Chondrocyte (in vitro differentiated cells): Measurements from ENCODE around the gene AIFM1. TPM values are rescaled to one million over a fixed set of nuclear protein-coding genes. Genes with fewer than 3 reads are reported as not detected.

Experiments
- DNase-seq: peaks from one replicate; pipeline ENCODE4 v3.0.0; 2021; ENCODE audit warnings: mixed read lengths, low spot score
- H3K27ac Mint-ChIP-seq: one replicate; pipeline ENCODE4 v1.8.0; 2021; ENCODE audit warnings: mild to moderate bottlenecking, moderate library complexity, mixed read lengths; ENCODE audit not compliant: unreplicated experiment
- H3K27me3 Mint-ChIP-seq: 2 replicates; pipeline ENCODE4 v1.8.0; 2021; ENCODE audit warnings: low read depth, mixed read lengths
- H3K36me3 Mint-ChIP-seq: 2 replicates; pipeline ENCODE4 v1.8.0; 2021; ENCODE audit warnings: low read depth, mixed read lengths
- H3K4me1 Mint-ChIP-seq: 2 replicates; pipeline ENCODE4 v1.8.0; 2021; ENCODE audit warnings: low read depth, mild to moderate bottlenecking, mixed read lengths
- H3K4me3 Mint-ChIP-seq: one replicate; pipeline ENCODE4 v1.8.0; 2021; ENCODE audit warnings: mild to moderate bottlenecking, moderate library complexity, mixed read lengths; ENCODE audit not compliant: unreplicated experiment
- H3K9me3 Mint-ChIP-seq: 2 replicates; pipeline ENCODE4 v1.8.0; 2021; ENCODE audit warnings: low read depth, mixed read lengths
- CTCF ChIP-seq: fragments of 200-600 bp; sonication (generic); IDR thresholded peaks from 2 replicates; pipeline ENCODE4 v1.5.0; 2021; ENCODE audit warnings: antibody characterized with exemption, mild to moderate bottlenecking, moderate library complexity
- total RNA-seq: library from RNA; stranded (reverse); gene quantifications from 3 replicates; pipeline ENCODE4 v1.2.1, GENCODE V29; 2021

The AIFM1 gene
- total RNA-seq, 1 donor from 2014 or later: 29.2 TPM

GRCh38 chrX:130083656-130084382 lies 81.8 kb downstream of the AIFM1 start:
- no peak overlapping the region for H3K4me3 Mint-ChIP-seq
- peak overlapping the region; percentile 49 for H3K27ac Mint-ChIP-seq
- H3K36me3 Mint-ChIP-seq: no peaks in the 10 kb centered on the region
- no peak for DNase-seq
- H3K4me1 Mint-ChIP-seq: peaks cover 32% of the 10 kb centered on the region
- no peaks in the 10 kb centered on the region for H3K27me3 Mint-ChIP-seq
- no peaks in the 10 kb centered on the region for H3K9me3 Mint-ChIP-seq
- no peak for TF ChIP-seq CTCF

GRCh38 chrX:130083107-130083490 lies 82.5 kb downstream of the AIFM1 start:
- no peaks in the 10 kb centered on the region for H3K27me3 Mint-ChIP-seq
- no peak overlapping the region for H3K4me3 Mint-ChIP-seq
- H3K27ac Mint-ChIP-seq: peak overlapping the region; percentile 49
- no peaks in the 10 kb centered on the region for H3K9me3 Mint-ChIP-seq
- peaks cover 32% of the 10 kb centered on the region for H3K4me1 Mint-ChIP-seq
- H3K36me3 Mint-ChIP-seq: no peaks in the 10 kb centered on the region
- no peak for TF ChIP-seq CTCF
- no peak for DNase-seq

GRCh38 chrX:130082244-130083106 lies 83.2 kb downstream of the AIFM1 start:
- peaks cover 32% of the 10 kb centered on the region for H3K4me1 Mint-ChIP-seq
- no peaks in the 10 kb centered on the region for H3K36me3 Mint-ChIP-seq
- H3K27me3 Mint-ChIP-seq: no peaks in the 10 kb centered on the region
- H3K27ac Mint-ChIP-seq: peak overlapping the region; percentile 36
- no peak for TF ChIP-seq CTCF
- no peak overlapping the region for H3K4me3 Mint-ChIP-seq
- DNase-seq: no peak
- H3K9me3 Mint-ChIP-seq: no peaks in the 10 kb centered on the region

GRCh38 chrX:130081421-130082045 lies 84.1 kb downstream of the AIFM1 start:
- H3K27me3 Mint-ChIP-seq: no peaks in the 10 kb centered on the region
- H3K4me1 Mint-ChIP-seq: peaks cover 36% of the 10 kb centered on the region
- DNase-seq: no peak
- H3K4me3 Mint-ChIP-seq: no peak overlapping the region
- no peaks in the 10 kb centered on the region for H3K9me3 Mint-ChIP-seq
- no peaks in the 10 kb centered on the region for H3K36me3 Mint-ChIP-seq
- H3K27ac Mint-ChIP-seq: peak overlapping the region; percentile 74
- TF ChIP-seq CTCF: no peak

GRCh38 chrX:130080791-130081367 lies 84.8 kb downstream of the AIFM1 start:
- Mint-ChIP-seq H3K27me3 (no peaks in the 10 kb centered on the region), H3K4me3 (no peak overlapping the region)

More at GRCh38 chrX:130080791-130081367, 84.8 kb downstream of the AIFM1 start:
- H3K27ac Mint-ChIP-seq: no peak overlapping the region
- H3K9me3 Mint-ChIP-seq: no peaks in the 10 kb centered on the region
- H3K4me1 Mint-ChIP-seq: peaks cover 30% of the 10 kb centered on the region
- no peak for TF ChIP-seq CTCF
- no peaks in the 10 kb centered on the region for H3K36me3 Mint-ChIP-seq
- DNase-seq: no peak
